Cardiac septum (tissue), 1 donor: ENCODE results near the gene GNB1L. TPM values are rescaled to one million over a fixed set of nuclear protein-coding genes. Genes with fewer than 3 reads are reported as not detected.

ENCODE experiments used
- DNase-seq: peaks from one replicate; pipeline ENCODE4 v3.0.0-alpha.2; 2020; ENCODE audit warnings: low spot score
- intact Hi-C: fragments of 100-400 bp; cut with DNase I; formaldehyde crosslinking; loops from one replicate; pipeline ENCODE4 v1.14.0; 2022
- total RNA-seq: library from RNA; stranded (reverse); fragmentation: NEBNext Ultra II Directional; extraction: Animal tissue kit (Norgen Biotek cat#: 25700); gene quantifications from one replicate; pipeline ENCODE4 v1.2.1, GENCODE V29; 2021
- donor health status: DM: no; HTN: no; CAD: no.

The GNB1L gene
- total RNA-seq, 1 donor from 2014 or later, result 2.0 TPM

DNA sequence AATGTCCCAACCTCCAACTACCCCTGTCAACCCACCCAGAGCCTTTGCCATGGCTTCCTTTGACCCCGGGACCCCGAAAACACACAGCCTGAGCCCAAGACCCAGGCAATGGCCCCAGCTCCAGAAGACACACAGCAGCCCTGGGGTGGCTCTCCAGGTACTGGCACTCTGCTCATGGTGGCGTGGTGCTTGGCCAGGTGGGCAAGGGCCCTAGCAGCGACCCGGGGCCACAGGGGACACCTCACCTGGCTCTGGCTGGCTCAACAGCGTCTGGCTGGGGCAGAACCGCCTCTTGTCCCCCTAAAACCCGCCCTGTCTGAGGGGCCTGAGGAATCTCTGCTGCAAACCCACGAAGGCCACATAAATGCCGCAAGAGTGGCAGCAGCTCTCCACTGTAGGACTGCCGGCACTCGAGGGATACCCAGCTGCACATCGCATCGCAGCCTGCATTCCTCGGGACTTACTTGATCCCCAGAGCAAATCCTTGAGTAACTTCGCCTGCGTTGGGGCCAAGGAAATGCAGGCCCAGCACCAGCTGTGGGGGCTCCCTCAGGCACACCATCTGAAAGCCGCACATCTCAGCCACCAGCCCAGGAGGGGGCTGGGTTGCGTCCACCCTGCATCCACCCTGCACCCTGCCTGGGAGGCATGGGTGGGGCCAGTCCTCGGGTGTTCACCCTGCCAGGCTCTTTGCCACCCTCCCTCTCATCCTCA is 23.1 kb upstream of the GNB1L start:
- peak; percentile 67 for DNase-seq

GRCh38 chr22:19876941-19877625 is 22.4 kb upstream of the GNB1L start:
- peak; percentile 62 for DNase-seq
- intact Hi-C loops, result no loop called here

More for the DNA sequence above, 23.1 kb upstream of the GNB1L start:
- intact Hi-C loops, result no loop called here

DNA sequence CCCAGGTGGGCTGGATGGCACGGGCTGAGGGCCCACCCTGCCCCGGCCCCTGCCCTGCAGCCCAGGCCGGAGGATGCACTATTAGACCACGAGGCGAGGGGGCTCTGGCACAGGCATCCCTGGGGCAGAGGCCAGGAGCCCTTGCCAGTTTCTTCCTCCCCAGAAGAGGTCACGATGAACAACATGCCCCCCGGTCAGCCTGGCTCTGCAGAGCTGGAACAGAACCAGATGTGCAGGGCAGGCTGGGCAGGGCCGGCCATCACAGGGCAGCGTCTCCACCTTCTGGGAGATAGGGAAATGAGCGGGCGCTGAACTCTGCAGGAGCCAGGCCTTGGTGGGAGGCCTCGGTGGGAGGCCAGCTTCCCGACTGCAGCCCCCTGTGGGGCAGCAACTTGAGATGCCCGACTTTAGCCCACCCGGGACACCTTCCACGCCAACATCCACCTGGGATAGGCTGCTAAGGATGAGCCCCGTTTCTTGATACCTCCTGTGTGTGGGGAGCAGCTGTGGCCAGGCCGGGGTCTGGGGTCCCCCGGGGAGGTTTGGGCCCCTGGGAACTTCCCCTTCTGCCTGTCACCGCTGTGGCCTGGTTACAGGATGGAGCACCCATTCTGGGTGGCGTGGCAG is 21.8 kb upstream of the GNB1L start:
- DNase-seq, result peak; percentile 67
- intact Hi-C loops, result no loop called here

DNA sequence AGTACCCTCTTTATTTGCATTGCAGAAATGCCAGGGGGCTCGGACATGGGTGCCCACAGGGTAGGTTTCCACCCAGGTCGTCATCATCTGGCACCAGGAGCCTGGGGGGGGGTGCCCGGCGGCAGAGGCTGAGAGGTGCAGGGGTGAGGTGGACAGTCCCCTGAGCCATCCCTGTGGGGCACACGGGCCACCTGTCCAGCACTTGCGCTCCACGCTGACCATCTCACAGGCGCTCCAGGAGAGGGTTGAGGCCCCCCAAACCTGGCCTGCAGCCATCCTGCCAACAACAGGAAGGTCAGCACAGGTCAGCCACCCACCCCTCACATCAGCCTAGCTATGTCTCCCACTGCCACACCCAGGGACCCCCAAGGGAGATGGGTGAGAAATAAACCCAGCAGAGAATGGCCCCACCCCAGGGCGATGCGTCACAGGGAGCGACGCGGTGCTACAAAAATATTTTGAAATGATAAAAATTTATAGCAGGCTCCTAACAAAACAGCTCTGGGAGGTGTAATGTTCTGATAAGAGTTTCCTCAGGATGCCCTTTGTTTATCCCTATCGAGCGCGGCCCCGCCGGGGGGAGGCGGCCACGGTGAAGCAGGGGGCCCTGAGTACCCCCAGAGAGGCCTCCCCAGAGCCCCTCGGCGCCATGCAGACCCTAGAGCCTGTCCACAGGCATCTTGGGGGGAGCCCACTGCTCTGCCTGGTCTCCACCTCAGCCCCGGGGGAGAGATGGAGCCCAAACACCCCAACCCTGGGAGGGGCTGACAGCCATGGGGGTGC is 21.0 kb upstream of the GNB1L start:
- DNase-seq, result peak; percentile 67
- intact Hi-C loops, result no loop called here

GRCh38 chr22:19875061-19875530 is 20.4 kb upstream of the GNB1L start:
- DNase-seq, result peak; percentile 70
- intact Hi-C loops, result no loop called here

GRCh38 chr22:19874307-19875060 is 19.8 kb upstream of the GNB1L start:
- peak; percentile 79 for DNase-seq
- intact Hi-C loops, result no loop called here

DNA sequence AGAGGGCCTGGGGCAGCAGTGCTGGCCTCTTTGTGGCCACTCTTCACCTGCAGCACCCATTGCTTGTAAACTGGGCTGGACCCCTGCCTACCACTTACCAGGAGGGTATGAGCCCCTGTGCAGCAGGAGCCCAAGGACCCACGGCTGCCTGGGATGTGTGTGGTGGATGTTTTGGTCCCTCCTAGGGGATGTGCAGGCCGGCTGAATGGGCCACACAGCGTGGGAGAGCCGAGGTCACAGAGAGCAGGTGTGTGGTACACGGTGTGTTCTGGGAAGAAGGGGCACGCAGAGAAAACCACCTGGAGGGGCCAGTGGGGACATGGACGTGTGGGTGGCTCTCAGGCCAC is 19.3 kb upstream of the GNB1L start:
- intact Hi-C loops, result no loop called here
- peak; percentile 69 for DNase-seq

DNA sequence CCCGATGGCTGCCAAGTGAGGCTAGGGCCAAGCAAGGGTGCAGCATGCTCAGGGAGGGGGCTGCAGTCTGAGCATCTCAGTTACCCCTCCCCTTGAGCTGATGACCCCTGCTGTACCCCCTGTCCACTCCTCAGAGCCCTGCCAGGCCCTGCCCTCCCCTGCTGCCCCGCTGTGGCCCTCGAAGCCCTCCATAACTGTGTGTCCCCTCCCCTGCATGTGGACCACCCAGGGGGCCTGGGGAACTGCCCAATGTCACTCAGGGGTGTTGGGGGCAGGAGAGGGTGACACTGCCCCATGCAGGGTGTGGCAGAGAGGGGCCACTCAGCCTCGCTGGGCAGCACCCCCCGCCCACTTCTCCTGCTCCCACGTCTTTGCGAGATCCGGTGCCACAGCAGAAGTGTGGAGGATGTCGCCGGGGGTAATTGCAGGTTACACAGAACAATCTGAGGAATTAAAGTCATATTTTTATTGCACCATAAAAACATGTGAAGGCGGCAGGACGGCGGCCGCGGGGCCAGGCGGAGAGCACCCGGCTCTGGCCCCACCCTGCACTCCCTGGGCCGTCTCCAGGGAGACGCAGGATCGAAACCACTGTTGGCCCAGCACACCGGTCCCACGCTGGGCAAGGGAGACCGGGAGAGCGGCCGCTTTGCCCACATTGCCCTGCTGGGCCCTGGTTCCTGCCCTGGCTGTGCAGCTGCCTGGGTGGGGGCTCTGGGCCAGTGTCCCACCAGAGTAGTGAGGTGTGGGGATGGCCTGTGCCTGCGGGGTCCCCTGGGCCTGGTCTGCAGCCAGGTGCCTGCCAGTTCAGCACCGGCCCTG is 18.7 kb upstream of the GNB1L start:
- peak; percentile 74 for DNase-seq
- intact Hi-C loops, result no loop called here

DNA sequence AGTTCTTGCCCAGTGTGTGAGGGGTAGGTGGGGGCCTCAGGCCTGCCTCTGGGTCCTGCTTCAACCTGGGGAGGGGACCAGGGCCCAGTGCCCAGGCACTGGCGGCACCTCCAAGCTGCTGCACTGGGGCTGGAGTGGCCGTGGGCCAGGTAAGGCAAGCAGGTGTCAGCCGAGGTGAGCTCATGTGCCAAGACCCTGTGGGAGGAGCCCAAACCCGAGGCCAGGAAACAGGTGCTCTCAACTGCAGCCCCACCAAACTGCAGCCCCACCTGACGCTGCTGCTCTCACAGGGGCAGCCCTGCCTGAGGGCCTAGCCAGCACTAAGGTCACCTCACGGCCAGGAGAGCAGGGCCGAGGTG is 18.1 kb upstream of the GNB1L start:
- intact Hi-C loops, result no loop called here
- peak; percentile 58 for DNase-seq

DNA sequence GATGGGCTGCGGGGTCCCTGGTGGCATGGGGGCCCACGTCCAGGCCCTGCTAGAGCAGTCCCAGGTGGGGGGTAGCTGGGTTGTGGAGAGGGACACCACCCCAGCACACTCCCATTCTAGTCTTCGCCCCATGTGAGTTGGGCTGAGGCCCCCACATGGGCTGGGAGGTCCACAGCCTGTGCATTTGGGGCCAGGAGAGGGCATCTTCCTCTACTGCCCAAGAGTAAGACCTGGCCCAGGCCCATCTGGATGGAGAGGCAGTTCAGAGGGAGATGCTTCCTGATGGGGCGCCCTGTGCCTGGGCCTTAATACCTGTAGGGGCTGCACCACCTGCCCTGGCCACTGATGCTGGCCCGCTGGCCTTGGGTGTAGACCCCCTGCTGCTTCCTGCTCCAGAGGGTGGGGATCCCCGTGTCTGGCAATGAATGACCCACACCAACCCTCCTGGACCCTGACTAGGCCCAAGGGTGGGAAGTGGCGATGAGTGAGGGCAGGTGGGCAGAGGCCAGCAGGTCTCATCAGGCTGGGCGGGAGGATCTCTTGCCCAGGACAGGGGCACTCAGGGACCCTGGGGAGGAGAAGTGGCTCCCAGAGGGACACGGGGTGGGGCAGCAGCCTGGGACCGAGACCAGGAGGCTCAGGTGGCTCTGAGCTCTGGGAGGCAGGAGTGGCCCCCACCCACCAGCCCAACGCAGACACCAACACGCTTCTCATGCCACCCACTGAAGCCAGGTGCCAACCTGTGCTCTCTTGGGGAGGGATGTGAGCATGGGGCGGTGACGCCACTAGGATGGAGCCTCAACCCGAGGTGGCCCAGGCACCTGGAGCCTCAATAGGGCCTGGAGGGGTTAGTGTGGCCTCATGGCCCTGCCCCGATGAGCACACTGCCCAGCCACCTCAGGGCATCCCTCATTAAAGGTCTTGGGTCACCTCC is 17.4 kb upstream of the GNB1L start:
- peak; percentile 39 for DNase-seq
- intact Hi-C loops, result no loop called here

GRCh38 chr22:19871023-19871844 is 16.6 kb upstream of the GNB1L start:
- DNase-seq, result peak; percentile 46
- intact Hi-C loops, result no loop called here

DNA sequence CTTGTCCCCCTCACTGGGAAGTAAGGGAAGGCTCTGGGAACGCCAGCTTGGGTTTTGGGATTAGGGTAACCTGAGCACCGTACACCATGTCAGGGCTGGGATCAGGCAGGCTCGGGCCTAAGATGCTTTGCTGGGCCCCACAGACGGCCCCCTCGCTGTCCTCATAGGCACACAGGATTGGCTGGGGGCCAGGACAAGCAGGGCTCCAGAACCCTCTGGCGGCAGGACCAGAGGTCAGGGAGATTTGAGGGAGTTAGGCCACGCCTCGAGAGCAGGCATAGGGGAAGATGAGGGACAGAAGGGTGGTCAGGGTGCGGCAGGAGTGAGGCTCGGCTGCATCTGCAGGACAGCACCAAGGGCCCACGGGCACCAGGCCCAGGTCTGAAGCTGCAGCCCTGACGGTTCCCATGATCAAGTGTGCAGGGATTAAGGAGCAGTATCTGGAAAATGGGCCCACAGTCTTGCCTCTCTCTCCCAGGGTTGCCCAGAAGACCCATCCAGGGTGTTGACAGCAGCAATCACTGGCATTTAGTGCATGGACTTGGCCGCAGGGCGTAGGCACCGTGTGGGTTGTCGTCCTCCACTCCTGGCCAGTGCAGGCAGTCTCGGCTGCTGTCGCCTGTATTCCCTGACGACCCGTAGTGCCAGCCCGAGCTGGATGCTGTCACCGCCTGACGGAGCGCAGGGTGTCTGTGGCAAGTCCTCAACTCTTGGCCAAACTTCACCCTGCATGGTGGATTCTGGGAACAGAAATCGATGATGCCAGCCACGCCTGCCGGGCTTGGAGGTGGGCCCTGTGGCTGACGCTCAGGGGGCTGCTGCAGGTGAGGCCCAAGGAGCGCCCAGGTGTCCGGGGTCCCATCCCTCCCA is 15.7 kb upstream of the GNB1L start:
- DNase-seq, result peak; percentile 77
- intact Hi-C loops, result no loop called here

DNA sequence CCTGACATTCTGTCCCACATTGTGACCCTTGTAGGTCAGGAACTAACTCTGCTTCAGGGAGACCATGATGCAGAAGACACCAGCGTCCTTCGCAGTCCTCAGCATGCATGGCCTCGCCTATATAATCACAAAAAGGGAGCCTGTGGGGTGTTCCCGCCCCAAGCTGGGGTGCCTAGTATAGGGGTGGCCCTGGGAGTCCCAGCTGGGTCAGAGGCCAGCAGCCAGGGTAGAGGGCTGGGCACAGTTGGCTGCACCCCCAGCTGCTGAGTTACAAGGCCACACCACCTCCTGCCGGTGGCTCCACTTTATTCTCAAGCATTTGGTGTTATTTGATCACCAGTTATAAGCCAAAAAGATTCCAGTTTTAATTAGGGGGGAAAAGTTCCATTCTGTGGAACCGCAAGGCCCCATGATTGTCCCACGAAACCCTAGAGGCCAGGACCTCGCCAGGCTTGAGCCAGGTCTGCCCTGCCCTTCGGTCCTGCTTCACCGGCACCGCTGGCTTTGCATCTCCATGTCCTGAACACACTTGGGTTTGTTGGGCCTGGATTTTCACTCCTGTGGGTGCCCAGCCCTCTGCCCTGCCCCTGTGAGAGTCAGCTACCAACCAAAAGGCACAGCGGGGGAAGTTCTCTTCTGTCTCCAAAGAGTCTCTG is 15.0 kb upstream of the GNB1L start:
- intact Hi-C loops, result no loop called here
- peak; percentile 46 for DNase-seq

GRCh38 chr22:19868773-19869471 is 14.2 kb upstream of the GNB1L start:
- intact Hi-C loops, result no loop called here
- DNase-seq, result peak; percentile 15

DNA sequence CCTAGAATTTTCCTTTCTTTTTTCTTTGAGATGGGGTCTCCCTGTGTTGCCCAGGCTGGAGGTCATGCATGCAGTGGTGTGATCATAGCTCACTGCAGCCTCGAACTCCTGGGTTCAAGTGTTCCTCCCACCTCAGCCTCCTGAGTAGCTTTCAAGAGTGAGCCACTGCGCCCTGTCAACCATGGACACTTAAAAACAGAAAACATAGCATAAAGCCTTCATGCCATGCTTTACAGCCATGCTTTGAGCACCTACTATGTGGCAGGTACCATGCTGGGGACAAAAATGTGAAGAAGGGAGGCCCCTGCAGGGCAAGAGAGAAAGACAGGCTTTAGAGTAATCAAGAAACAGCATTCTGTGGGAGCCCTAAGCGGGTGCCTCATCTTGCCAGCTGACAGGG is 13.7 kb upstream of the GNB1L start:
- peak; percentile 19 for DNase-seq
- intact Hi-C loops, result no loop called here
